Calu3 (cell line): ENCODE results near the gene EDEM2. TPM values are rescaled to one million over a fixed set of nuclear protein-coding genes. Genes with fewer than 3 reads are reported as not detected.

ENCODE experiments used
- BruUV-seq: library from RNA; stranded (reverse); fragments of 400-500 nt; replicated peaks from 2 replicates; lab custom pipeline; 2021; lab: Mats Ljungman, UMichigan
- CTCF ChIA-PET: fragments of 300-600 bp; sonication (Branson Sonifier 250); formaldehyde crosslinking; loops from one replicate; lab custom pipeline; 2022; ENCODE audit warnings: antibody characterized with exemption; lab: Charles Lee
- DNase-seq: peaks from one replicate; pipeline ENCODE4 v3.0.0; 2022
- H3K27ac Mint-ChIP-seq: one replicate; pipeline ENCODE4 v1.8.0; 2022; ENCODE audit warnings: mixed read lengths; ENCODE audit not compliant: unreplicated experiment
- H3K27me3 Mint-ChIP-seq: one replicate; pipeline ENCODE4 v1.8.0; 2022; ENCODE audit warnings: mixed read lengths; ENCODE audit not compliant: unreplicated experiment
- H3K36me3 Mint-ChIP-seq: one replicate; pipeline ENCODE4 v1.8.0; 2022; ENCODE audit warnings: mild to moderate bottlenecking, moderate library complexity, mixed read lengths; ENCODE audit not compliant: insufficient read depth, unreplicated experiment
- H3K4me1 Mint-ChIP-seq: one replicate; pipeline ENCODE4 v1.8.0; 2022; ENCODE audit warnings: mild to moderate bottlenecking, low read depth, mixed read lengths; ENCODE audit not compliant: unreplicated experiment
- H3K4me3 Mint-ChIP-seq: one replicate; pipeline ENCODE4 v1.8.0; 2022; ENCODE audit warnings: mild to moderate bottlenecking, low read depth, moderate library complexity, mixed read lengths; ENCODE audit not compliant: unreplicated experiment
- H3K9me3 Mint-ChIP-seq: one replicate; pipeline ENCODE4 v1.8.0; 2022; ENCODE audit warnings: low read depth, mixed read lengths; ENCODE audit not compliant: unreplicated experiment
- CTCF ChIP-seq: fragments of 200-600 bp; IDR thresholded peaks from one replicate; pipeline ENCODE4 v1.8.0; 2022; ENCODE audit warnings: antibody characterized with exemption; ENCODE audit not compliant: unreplicated experiment
- intact Hi-C: fragments of 100-400 bp; cut with micrococcal nuclease; formaldehyde crosslinking; loops from one replicate; pipeline ENCODE4 v1.10.0; 2022; ENCODE audit not compliant: unreplicated experiment
- total RNA-seq: library from RNA; stranded (reverse); gene quantifications from 2 replicates; pipeline ENCODE4 v1.2.3, GENCODE V29; 2022

The EDEM2 gene
- total RNA-seq, 1 experiment from 2014 or later: 49.4 TPM

GRCh38 chr20:35134472-35134871 lies 12.7 kb downstream of the EDEM2 start:
- DNase-seq: no peak
- H3K27ac Mint-ChIP-seq: no peak overlapping the region
- H3K9me3 Mint-ChIP-seq: no peaks in the 10 kb centered on the region
- TF ChIP-seq CTCF: no peak
- BruUV-seq: no TSS peak
- no peaks in the 10 kb centered on the region for H3K4me1 Mint-ChIP-seq
- H3K4me3 Mint-ChIP-seq: no peak overlapping the region
- intact Hi-C loops: no loop called here
- CTCF ChIA-PET: interaction anchor here (1.6 kb wide), 1 partner anchor 10 kb away, joined by 4 read pairs; no protein-coding TSS in a partner anchor
- no peaks in the 10 kb centered on the region for H3K27me3 Mint-ChIP-seq
- peaks cover 53% of the 10 kb centered on the region for H3K36me3 Mint-ChIP-seq

- H3K27me3 Mint-ChIP-seq: no peaks in the 10 kb centered on the region
- no peak for TF ChIP-seq CTCF
- H3K36me3 Mint-ChIP-seq: peaks cover 53% of the 10 kb centered on the region
- H3K4me3 Mint-ChIP-seq: no peak overlapping the region
- no peaks in the 10 kb centered on the region for H3K9me3 Mint-ChIP-seq
- CTCF ChIA-PET: interaction anchor here (1.6 kb wide), 1 partner anchor 11 kb away, joined by 4 read pairs; no protein-coding TSS in a partner anchor
- DNase-seq: no peak
- no peak overlapping the region for H3K27ac Mint-ChIP-seq
- H3K4me1 Mint-ChIP-seq: no peaks in the 10 kb centered on the region
- intact Hi-C loops: no loop called here
- no TSS peak for BruUV-seq
Measured at GRCh38 chr20:35133735-35134134, 13.4 kb downstream of the EDEM2 start.

- CTCF ChIA-PET: no interaction called here
Measured at GRCh38 chr20:35133031-35133430, 14.1 kb downstream of the EDEM2 start.

GRCh38 chr20:35131934-35132333 lies 15.2 kb downstream of the EDEM2 start:
- peaks cover 55% of the 10 kb centered on the region for H3K36me3 Mint-ChIP-seq
- H3K4me3 Mint-ChIP-seq: no peak overlapping the region
- no peak for DNase-seq
- intact Hi-C loops: no loop called here
- no peak for TF ChIP-seq CTCF
- no peaks in the 10 kb centered on the region for H3K9me3 Mint-ChIP-seq
- CTCF ChIA-PET: interaction anchor here (0.8 kb wide), 1 partner anchor 36 kb away, joined by 5 read pairs; no protein-coding TSS in a partner anchor
- no TSS peak for BruUV-seq
- no peaks in the 10 kb centered on the region for H3K4me1 Mint-ChIP-seq
- no peaks in the 10 kb centered on the region for H3K27me3 Mint-ChIP-seq
- H3K27ac Mint-ChIP-seq: no peak overlapping the region

More at GRCh38 chr20:35133031-35133430, 14.1 kb downstream of the EDEM2 start:
- no peak overlapping the region for H3K4me3 Mint-ChIP-seq
- no peak overlapping the region for H3K27ac Mint-ChIP-seq
- no TSS peak for BruUV-seq
- intact Hi-C loops: no loop called here
- no peaks in the 10 kb centered on the region for H3K27me3 Mint-ChIP-seq
- no peaks in the 10 kb centered on the region for H3K9me3 Mint-ChIP-seq
- no peak for TF ChIP-seq CTCF
- DNase-seq: no peak
- no peaks in the 10 kb centered on the region for H3K4me1 Mint-ChIP-seq
- H3K36me3 Mint-ChIP-seq: peaks cover 57% of the 10 kb centered on the region
